ENCODE results near the gene GRM7.

GRM7 gene

GRCh38 chr3:6971933-6972332, 111.0 kb downstream of the GRM7 start:
- no peak for DNase-seq (ENCODE audit: low spot score)

GRCh38 chr3:6985848-6986247, 124.9 kb downstream of the GRM7 start:
- no peak for DNase-seq (ENCODE audit: low spot score)

- DNase-seq (ENCODE audit: low spot score) = no peak
These were observed 128.8 kb downstream of the GRM7 start for GRCh38 chr3:6989608-6990291.

GRCh38 chr3:6994081-6994668, 133.3 kb downstream of the GRM7 start:
- no peak for DNase-seq (ENCODE audit: low spot score)

GRCh38 chr3:7000501-7000900, 139.6 kb downstream of the GRM7 start:
- no peak for DNase-seq (ENCODE audit: low spot score)

GRCh38 chr3:7001370-7001769, 140.5 kb downstream of the GRM7 start:
- no peak for DNase-seq (ENCODE audit: low spot score)

GRCh38 chr3:7015683-7016440, 154.9 kb downstream of the GRM7 start:
- DNase-seq (ENCODE audit: low spot score) = no peak

GRCh38 chr3:7025581-7026300, 164.8 kb downstream of the GRM7 start:
- DNase-seq (ENCODE audit: low spot score) = no peak

GRCh38 chr3:7029562-7029961, 168.6 kb downstream of the GRM7 start:
- DNase-seq (ENCODE audit: low spot score) = no peak

GRCh38 chr3:7038394-7038793, 177.5 kb downstream of the GRM7 start:
- DNase-seq (ENCODE audit: low spot score) = no peak

GRCh38 chr3:7062714-7063113, 201.8 kb downstream of the GRM7 start:
- no peak for DNase-seq (ENCODE audit: low spot score)

GRCh38 chr3:7070461-7070860, 209.5 kb downstream of the GRM7 start:
- DNase-seq (ENCODE audit: low spot score) = no peak

GRCh38 chr3:7074217-7074616, 213.3 kb downstream of the GRM7 start:
- DNase-seq (ENCODE audit: low spot score) = no peak

- DNase-seq (ENCODE audit: low spot score) = no peak
These were observed 214.2 kb downstream of the GRM7 start for GRCh38 chr3:7075117-7075516.

GRCh38 chr3:7075901-7076300, 215.0 kb downstream of the GRM7 start:
- no peak for DNase-seq (ENCODE audit: low spot score)

- DNase-seq (ENCODE audit: low spot score) = no peak
These were observed 221.3 kb downstream of the GRM7 start for GRCh38 chr3:7082244-7082643.

GRCh38 chr3:7086417-7086816, 225.5 kb downstream of the GRM7 start:
- no peak for DNase-seq (ENCODE audit: low spot score)

GRCh38 chr3:7095116-7095515, 234.2 kb downstream of the GRM7 start:
- no peak for DNase-seq (ENCODE audit: low spot score)

GRCh38 chr3:7100136-7100535, 239.2 kb downstream of the GRM7 start:
- no peak for DNase-seq (ENCODE audit: low spot score)

GRCh38 chr3:7106635-7107034, 245.7 kb downstream of the GRM7 start:
- no peak for DNase-seq (ENCODE audit: low spot score)

GRCh38 chr3:7112523-7113056, 251.7 kb downstream of the GRM7 start:
- DNase-seq (ENCODE audit: low spot score) = no peak

- DNase-seq (ENCODE audit: low spot score) = no peak
These were observed 283.9 kb downstream of the GRM7 start for GRCh38 chr3:7144697-7145308.

All from germinal center (tissue), 1 donor.